Fibroblast of mammary gland (primary cell): Measurements from ENCODE around the gene FGF12.

Source experiments
- DNase-seq: peaks from one replicate; pipeline ENCODE4 v3.0.0-alpha.2; 2010; ENCODE audit warnings: low read depth
- H3K4me3 ChIP-seq: 2 replicates; pipeline ENCODE4 v1.5.1; 2011; ENCODE audit warnings: low read depth, mild to moderate bottlenecking, low read length, moderate library complexity; ENCODE audit not compliant: control insufficient read depth
- TF ChIP-seq, protein P1 (sequence below): conservative IDR thresholded peaks from 2 replicates; pipeline ENCODE4 v1.5.1; 2011; ENCODE audit warnings: low read depth, low read length, inconsistent platforms; ENCODE audit not compliant: control insufficient read depth, insufficient read depth

FGF12 gene

DNA sequence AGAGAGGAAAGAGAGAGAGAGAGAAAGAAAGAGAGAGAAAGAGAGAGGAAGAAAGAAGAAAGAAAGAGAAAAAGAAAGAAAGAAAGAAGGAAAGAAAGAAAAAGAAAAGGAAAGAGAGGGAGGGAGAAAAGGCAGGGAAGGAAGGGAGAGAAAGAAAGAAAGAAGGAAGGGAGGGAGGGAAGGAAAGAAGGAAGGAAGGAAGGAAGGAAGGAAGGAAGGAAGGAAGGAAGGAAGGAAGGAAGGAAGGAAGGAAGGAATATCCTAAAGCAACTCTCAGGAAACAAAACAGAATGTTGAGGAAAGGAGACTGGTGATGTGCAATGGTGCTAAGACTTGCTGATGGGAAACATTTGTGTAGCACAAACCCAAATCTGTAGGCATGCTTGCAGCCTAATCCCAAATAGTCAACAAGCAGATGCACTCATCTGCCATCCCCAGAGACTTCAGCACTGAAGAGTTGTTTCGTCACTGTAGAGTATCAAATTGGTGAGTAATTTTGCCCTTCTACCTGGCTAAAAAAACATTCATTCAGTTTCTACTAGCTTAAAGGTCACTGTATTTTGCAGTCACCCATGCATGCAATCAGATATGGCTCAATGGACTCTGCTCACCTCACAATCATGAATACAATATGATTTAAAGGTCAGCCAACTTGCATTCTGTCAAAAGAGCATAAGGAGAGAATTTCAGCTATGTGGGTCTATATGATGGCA, 480.3 kb downstream of the FGF12 start:
- TF ChIP-seq, protein P1, sequence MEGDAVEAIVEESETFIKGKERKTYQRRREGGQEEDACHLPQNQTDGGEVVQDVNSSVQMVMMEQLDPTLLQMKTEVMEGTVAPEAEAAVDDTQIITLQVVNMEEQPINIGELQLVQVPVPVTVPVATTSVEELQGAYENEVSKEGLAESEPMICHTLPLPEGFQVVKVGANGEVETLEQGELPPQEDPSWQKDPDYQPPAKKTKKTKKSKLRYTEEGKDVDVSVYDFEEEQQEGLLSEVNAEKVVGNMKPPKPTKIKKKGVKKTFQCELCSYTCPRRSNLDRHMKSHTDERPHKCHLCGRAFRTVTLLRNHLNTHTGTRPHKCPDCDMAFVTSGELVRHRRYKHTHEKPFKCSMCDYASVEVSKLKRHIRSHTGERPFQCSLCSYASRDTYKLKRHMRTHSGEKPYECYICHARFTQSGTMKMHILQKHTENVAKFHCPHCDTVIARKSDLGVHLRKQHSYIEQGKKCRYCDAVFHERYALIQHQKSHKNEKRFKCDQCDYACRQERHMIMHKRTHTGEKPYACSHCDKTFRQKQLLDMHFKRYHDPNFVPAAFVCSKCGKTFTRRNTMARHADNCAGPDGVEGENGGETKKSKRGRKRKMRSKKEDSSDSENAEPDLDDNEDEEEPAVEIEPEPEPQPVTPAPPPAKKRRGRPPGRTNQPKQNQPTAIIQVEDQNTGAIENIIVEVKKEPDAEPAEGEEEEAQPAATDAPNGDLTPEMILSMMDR = no peak
- DNase-seq = peak; percentile 0
- no peak overlapping the region for H3K4me3 ChIP-seq

DNA sequence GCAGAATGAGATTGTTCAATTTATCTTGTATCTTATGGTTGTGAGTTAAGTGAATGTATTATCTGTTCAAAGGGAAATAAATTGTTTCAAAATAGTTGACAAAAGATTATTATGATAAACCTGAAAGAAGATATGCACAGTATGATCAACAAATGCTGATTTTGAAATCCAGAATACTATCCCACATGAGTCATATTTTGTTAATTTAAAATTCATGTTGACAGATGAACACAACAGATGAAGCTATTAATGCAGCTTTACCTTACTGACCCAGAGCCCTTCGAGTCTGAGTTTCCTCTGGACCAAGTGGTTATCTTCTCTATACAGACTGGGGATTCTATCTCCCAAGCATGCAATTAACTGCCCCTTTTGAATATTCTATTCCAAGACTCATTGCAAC, 482.8 kb downstream of the FGF12 start:
- DNase-seq = no peak
- TF ChIP-seq, protein P1 = no peak
- H3K4me3 ChIP-seq = no peak overlapping the region

DNA sequence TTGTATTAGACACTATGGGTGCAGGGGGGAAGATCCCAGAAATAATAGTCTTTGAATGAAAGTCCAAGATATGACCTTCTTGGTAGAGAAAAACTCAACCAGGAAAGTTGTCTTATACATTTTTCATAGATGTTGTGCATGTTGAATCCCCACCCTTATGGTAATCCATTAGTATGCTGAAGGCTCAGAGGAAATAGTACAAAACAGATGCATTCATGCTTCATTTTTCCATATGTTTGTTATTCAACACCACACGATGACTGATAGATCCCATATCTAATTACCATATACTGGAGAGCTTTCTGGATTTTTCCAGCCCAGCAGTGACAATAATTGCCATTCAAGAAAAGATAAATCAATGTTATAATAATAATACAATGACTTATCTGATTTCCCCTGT, 487.4 kb downstream of the FGF12 start:
- no peak for DNase-seq
- no peak overlapping the region for H3K4me3 ChIP-seq
- TF ChIP-seq, protein P1 = no peak

DNA sequence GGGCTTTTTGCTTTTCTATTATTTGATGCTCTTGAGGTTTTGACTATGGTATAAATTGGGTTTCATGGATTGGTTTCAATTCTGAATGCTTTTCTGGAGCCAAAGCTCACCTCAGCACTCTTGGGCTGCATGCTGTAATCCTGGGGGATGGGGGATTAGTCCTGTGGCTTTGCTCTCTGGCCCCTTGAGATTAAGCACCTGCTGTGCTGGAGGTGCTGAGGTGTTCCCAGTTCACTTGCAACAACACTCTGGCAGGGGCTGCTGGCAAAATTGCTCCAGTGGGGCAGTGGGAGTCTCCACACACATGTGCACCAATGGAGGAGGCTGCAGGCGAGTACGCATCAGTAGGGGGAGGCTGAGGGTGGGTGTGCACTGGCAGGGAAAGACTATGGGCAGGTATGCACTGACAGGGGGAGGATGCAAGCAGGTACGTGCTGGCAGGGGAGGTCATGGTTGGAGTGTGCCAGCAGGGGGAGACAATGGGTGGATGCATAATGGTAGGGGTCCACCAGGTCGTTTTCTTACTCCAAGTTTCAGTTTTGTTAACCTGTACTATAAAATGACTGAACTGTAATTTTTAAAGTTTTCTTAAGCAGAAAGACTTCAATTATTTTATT, 489.2 kb downstream of the FGF12 start:
- TF ChIP-seq, protein P1 = no peak
- H3K4me3 ChIP-seq = no peak overlapping the region
- no peak for DNase-seq

DNA sequence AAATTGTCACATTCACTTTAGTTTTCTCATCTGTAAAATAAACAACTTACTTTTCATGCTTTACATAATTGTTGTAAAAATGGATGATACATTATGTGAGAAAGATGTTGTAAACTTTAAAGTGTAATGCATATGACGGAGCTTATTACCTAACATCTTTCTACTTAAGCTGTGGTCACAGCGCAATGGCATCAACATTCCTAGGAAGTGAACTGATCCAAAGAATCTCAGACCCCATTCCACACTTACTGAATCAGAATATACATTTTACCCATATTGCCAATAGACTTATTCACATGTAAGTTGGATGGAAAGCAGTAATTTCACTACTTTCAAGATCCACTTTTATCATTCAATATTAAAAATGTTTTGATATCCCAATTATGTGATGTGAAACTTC, 497.5 kb downstream of the FGF12 start:
- H3K4me3 ChIP-seq = no peak overlapping the region
- no peak for DNase-seq
- TF ChIP-seq, protein P1 = no peak

DNA sequence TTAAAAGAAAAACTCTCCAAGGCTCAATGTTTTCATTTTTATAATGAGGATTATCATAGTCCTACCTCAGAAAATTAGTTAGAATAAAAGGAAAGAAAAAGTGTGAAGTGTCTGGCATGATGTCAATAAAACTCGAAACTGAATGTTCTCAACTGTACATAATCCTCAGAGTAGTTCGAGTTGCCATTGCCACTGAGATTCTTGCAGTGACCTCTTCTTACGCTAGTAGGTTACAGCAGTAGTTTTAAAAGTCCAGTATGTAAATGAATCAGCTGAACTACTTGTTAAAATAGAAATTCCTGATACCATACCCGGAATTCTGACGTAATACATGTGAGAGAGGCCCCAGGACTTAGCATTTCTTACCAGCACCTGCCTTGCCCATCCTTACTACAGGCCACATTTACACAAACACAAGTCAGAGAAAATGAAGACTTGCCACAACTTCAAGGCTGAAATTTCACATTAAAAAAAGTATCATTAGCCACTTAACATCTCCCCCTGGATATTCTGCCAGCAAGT, 502.6 kb downstream of the FGF12 start:
- no peak overlapping the region for H3K4me3 ChIP-seq
- TF ChIP-seq, protein P1 = no peak
- DNase-seq = no peak
